NCI-H1417 (cell line): ENCODE measurements around the gene FOXR2.

ENCODE experiments used
- DNase-seq, 3 experiments: peaks; one replicate each; lab custom pipeline; 2025; lab: John Stamatoyannopoulos, UW

The FOXR2 gene, protein sequence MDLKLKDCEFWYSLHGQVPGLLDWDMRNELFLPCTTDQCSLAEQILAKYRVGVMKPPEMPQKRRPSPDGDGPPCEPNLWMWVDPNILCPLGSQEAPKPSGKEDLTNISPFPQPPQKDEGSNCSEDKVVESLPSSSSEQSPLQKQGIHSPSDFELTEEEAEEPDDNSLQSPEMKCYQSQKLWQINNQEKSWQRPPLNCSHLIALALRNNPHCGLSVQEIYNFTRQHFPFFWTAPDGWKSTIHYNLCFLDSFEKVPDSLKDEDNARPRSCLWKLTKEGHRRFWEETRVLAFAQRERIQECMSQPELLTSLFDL

DNA sequence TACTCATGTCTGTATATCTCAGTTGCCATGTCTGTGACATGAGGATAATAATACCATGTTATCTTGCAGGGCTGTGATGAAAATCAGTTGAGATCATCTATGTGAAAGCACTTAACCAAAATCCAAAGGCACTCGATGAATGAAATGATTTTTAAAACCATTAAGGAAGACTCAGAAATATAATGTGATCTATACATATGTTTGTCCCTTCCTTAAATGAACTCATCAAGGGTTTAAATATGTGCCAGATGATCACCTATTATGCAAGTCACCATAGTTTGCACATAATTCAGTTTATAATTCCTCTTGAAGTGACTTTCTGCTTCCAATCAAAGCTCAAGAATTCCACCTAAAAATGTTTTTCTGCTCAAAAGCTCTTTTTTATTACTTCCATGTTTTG lies at the start of gene FOXR2:
Gene FOXR2, plus strand, starts transcription at position 301 of the 400 bp plus-strand sequence. CDS start 312 bp downstream, outside the sequence.
- no peak for DNase-seq

- DNase-seq = no peak
Measured at GRCh38 chrX:55579115-55579514, 44.1 kb upstream of the FOXR2 start.

DNA sequence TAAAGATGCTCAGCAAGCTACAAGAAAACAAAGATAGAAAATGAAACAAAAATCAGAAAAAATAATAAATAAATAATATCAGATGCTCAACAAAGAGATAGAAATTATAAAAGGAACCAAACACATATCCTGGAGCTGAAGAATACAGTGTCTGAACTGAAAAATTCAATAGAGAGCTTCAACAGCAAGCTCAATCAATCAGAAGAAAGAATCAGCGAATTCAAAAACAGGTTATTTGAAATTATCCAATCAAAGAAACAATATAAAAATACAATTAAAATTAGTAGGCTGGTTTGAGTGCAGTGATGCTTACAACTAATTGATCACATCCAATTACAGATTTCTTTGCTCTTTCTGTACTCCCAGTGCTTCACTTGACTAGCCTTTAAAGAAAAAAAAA lies 40.8 kb upstream of the FOXR2 start:
- no peak for DNase-seq

DNA sequence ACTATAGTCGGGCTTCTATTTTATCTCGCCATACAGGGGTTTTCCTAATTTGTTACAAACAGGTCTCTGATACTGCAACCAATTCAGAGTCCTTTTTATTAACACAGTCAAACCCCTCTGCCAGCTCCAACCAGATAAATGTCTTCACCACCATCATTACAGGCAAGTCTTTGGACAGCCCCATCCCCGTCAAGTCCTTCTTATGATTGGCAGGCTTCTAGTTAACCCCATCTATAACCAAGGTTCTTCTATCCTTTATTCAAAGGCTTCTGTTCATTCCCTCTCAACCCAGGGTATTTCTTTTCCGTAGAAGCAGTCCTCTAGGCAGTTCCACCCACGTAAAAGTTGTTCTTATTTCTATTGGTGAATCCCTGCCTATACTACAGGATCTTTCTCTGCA lies 29.9 kb upstream of the FOXR2 start:
- no peak for DNase-seq

GRCh38 chrX:55593756-55594257 lies 29.4 kb upstream of the FOXR2 start:
- DNase-seq = no peak

DNA sequence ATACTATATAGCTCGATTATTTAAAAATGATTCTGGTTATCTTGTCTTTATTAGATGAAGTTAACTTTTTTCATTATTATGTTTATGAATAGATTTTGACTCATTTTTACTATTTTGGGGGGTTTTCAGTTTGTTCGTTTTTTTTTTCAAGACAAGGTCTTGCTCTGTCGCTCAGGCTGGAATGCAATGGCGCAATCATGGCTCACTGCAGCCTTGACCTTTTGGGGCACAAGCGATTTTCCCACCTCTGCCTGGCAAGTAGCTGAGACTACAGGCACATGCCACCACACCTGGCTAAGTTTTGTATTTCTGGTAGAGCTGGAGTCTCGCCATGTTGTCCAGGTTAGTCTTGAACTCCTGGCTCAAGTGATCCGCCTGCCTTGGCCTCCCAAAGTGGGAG lies 24.9 kb upstream of the FOXR2 start:
- no peak for DNase-seq

DNA sequence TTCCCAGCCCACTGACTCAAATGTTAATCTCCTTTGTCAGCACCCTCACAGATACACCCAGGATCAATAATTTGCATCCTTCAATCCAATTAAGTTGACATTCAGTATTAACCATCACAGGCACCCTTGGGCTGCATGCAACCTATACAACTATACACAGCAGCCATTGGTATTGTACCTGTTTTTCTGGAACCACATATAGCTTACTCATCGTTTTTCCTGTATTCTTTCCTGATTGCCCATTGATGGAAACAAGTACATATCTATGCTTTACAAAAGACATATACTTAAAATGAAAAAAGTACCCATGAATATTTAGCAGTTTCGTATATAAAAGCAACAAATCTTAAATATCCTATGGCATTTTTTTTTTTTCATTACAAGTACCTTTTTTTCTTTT lies 3.7 kb upstream of the FOXR2 start:
- DNase-seq = no peak

GRCh38 chrX:55624403-55624802 lies 1.2 kb downstream of the FOXR2 start:
- no peak for DNase-seq

DNA sequence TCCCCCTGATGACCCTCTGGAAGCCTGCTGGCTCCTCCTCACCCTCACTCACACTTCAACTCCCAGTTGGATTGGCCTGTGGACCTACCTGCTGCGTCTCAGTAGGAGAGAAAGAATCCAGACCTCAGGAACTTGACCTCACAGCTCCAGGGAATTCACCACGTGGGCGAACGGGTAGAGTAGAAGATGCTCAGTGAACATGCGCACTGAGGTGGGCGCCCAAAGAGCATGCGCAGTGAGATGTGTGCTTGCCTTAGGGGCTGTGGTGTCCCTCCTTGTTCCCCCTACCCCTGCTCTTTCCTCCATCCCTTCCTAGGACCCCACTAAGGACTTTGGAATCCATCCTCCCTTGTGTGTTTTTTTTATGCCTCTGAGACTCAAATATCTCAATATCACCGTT lies 12.9 kb downstream of the FOXR2 start:
- DNase-seq = no peak

DNA sequence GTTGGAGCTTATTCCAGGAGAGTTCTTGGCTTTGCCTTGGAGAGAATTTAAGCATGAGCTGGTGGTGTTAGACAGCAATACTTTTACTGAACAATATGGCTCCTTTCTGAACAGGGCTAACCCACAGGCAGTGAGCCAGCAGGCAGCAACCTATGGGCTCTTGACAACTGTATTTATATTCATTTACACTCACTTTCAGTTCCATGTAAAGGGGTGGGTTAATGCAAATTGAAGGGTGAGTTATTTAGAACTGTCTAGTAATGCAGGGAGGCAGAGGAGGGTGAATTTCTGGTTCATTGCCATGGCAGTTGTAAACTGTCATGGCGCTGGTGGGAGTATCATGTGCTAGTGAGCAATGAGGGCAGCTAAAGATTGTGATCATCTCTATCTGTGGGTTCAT lies 15.7 kb downstream of the FOXR2 start:
- no peak for DNase-seq

GRCh38 chrX:55640854-55641253 lies 17.7 kb downstream of the FOXR2 start:
- DNase-seq = no peak

DNA sequence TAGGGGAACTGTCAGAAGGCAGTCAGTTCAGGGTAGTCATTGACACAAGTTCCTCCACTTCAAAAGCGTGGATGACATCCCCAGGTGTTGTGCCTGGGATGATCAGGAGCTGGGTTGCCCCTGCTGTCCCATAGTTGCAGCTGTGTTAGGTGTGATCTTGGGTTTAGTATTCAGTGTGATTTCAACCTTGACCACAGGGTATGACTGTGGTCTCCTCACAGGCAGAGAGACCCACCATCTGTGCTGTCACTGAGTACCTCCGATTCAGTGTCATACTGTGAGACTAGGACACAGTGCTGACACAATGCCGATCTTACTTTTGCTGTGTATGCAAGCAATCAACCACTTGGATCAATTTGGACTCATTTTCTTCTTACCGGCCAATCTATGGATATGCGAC lies 25.2 kb downstream of the FOXR2 start:
- no peak for DNase-seq

- DNase-seq = no peak
Measured at GRCh38 chrX:55659931-55660330, 36.7 kb downstream of the FOXR2 start.

GRCh38 chrX:55663584-55663983 lies 40.4 kb downstream of the FOXR2 start:
- no peak for DNase-seq

DNA sequence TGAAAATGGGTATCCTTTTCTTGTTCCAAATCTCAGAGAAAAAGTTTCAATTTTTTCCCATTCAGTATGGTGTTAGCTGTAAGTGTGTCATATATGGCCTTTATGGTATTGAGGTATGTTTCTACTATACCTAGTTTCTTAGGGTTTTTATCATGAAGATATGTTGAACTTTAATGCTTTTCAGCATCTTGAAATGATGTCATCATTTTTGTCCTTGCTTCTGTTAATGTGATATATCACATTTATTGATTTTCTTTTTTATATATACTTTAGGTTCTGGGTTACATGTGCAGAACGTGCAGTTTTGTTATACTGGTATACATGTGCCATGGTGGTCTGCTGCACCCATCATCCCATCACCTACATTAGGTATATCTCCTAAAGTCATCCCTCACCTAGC lies 44.9 kb downstream of the FOXR2 start:
- DNase-seq = no peak
